Ectodermal cell (in vitro differentiated cells): ENCODE data around the gene RLIM.

Source experiments
- H3K27ac ChIP-seq: 2 replicates; pipeline ENCODE4 v1.7.0; 2013; ENCODE audit warnings: mild to moderate bottlenecking, low read depth, low read length; ENCODE audit not compliant: insufficient read depth, poor library complexity, severe bottlenecking
- H3K27me3 ChIP-seq: 2 replicates; pipeline ENCODE4 v1.7.0; 2013; ENCODE audit warnings: mild to moderate bottlenecking, low read length; ENCODE audit not compliant: insufficient read depth, control insufficient read depth, poor library complexity, severe bottlenecking
- H3K36me3 ChIP-seq: one replicate; pipeline ENCODE4 v1.7.0; 2013; ENCODE audit warnings: low read length; ENCODE audit not compliant: control insufficient read depth, insufficient read depth
- H3K4me1 ChIP-seq: one replicate; pipeline ENCODE4 v1.7.0; 2013; ENCODE audit warnings: low read length; ENCODE audit not compliant: control insufficient read depth, insufficient read depth
- H3K4me3 ChIP-seq: 2 replicates; pipeline ENCODE4 v1.7.0; 2013; ENCODE audit warnings: low read depth, low read length, control low read depth; ENCODE audit not compliant: insufficient read depth
- H3K9me3 ChIP-seq: 2 replicates; pipeline ENCODE4 v1.7.0; 2013; ENCODE audit warnings: mild to moderate bottlenecking, low read length, moderate library complexity; ENCODE audit not compliant: control insufficient read depth
- WGBS, 2 experiments: methylation state at CpG; one replicate each; pipeline ENCODE4 v1.1.7; 2013; ENCODE audit warnings: missing lambda C conversion rate in 2 of 2; 5-methylcytosine and 5-hydroxymethylcytosine counted together

RLIM gene

GRCh38 chrX:74585766-74586165 lies 28.7 kb downstream of the RLIM start:
- Histone ChIP-seq H3K27me3 (no peaks in the 10 kb centered on the region), H3K36me3 (no peaks in the 10 kb centered on the region), H3K9me3 (no peaks in the 10 kb centered on the region), H3K4me1 (no peaks in the 10 kb centered on the region), H3K4me3 (no peak overlapping the region), H3K27ac (no peak overlapping the region)
- 86 to 90% methylated on average over 2 of the region's 2 CpGs for WGBS, 2 experiments

- H3K4me3 ChIP-seq: no peak overlapping the region
- 93 to 94% methylated on average over 3 of the region's 3 CpGs for WGBS, 2 experiments
These were observed 34.7 kb downstream of the RLIM start for GRCh38 chrX:74579597-74580198.

GRCh38 chrX:74578137-74578536 lies 36.3 kb downstream of the RLIM start:
- H3K27me3 ChIP-seq: no peaks in the 10 kb centered on the region
- H3K9me3 ChIP-seq: no peaks in the 10 kb centered on the region
- 92 to 95% methylated on average over 3 of the region's 3 CpGs for WGBS, 2 experiments
- no peak overlapping the region for H3K27ac ChIP-seq
- H3K4me1 ChIP-seq: no peaks in the 10 kb centered on the region
- H3K36me3 ChIP-seq: no peaks in the 10 kb centered on the region
- H3K4me3 ChIP-seq: no peak overlapping the region

More at GRCh38 chrX:74579597-74580198, 34.7 kb downstream of the RLIM start:
- no peaks in the 10 kb centered on the region for H3K27me3 ChIP-seq
- no peaks in the 10 kb centered on the region for H3K4me1 ChIP-seq
- no peaks in the 10 kb centered on the region for H3K36me3 ChIP-seq
- H3K9me3 ChIP-seq: no peaks in the 10 kb centered on the region
- no peak overlapping the region for H3K27ac ChIP-seq

- no peaks in the 10 kb centered on the region for H3K27me3 ChIP-seq
- 100% methylated on average over 2 of the region's 2 CpGs; no CpG with 5 or more reads in 1 of the 2 experiments for WGBS, 2 experiments
- H3K27ac ChIP-seq: no peak overlapping the region
- H3K9me3 ChIP-seq: no peaks in the 10 kb centered on the region
- H3K36me3 ChIP-seq: no peaks in the 10 kb centered on the region
- H3K4me1 ChIP-seq: no peaks in the 10 kb centered on the region
- H3K4me3 ChIP-seq: no peak overlapping the region
These were observed 57.0 kb downstream of the RLIM start for GRCh38 chrX:74557378-74557777.

GRCh38 chrX:74551934-74552333 lies 62.5 kb downstream of the RLIM start:
- Histone ChIP-seq H3K27ac (no peak overlapping the region), H3K9me3 (no peaks in the 10 kb centered on the region), H3K27me3 (no peaks in the 10 kb centered on the region), H3K4me3 (no peak overlapping the region), H3K4me1 (no peaks in the 10 kb centered on the region), H3K36me3 (no peaks in the 10 kb centered on the region)
- WGBS, 2 experiments: 58 to 100% methylated on average over 1 to 2 of the region's 2 CpGs

- 26 to 29% methylated on average over 24 of the region's 24 CpGs for WGBS, 2 experiments
- H3K27me3 ChIP-seq: no peaks in the 10 kb centered on the region
- no peaks in the 10 kb centered on the region for H3K9me3 ChIP-seq
- no peak overlapping the region for H3K27ac ChIP-seq
- H3K4me3 ChIP-seq: no peak overlapping the region
- H3K36me3 ChIP-seq: no peaks in the 10 kb centered on the region
- no peaks in the 10 kb centered on the region for H3K4me1 ChIP-seq
These were observed 64.1 kb downstream of the RLIM start for GRCh38 chrX:74550295-74550802.

GRCh38 chrX:74546984-74547383 lies 67.4 kb downstream of the RLIM start:
- H3K27ac ChIP-seq: no peak overlapping the region
- 94 to 100% methylated on average over 1 of the region's 1 CpG for WGBS, 2 experiments
- H3K4me1 ChIP-seq: no peaks in the 10 kb centered on the region
- no peaks in the 10 kb centered on the region for H3K27me3 ChIP-seq
- H3K36me3 ChIP-seq: no peaks in the 10 kb centered on the region
- H3K4me3 ChIP-seq: no peak overlapping the region
- no peaks in the 10 kb centered on the region for H3K9me3 ChIP-seq

- H3K36me3 ChIP-seq: no peaks in the 10 kb centered on the region
- H3K27me3 ChIP-seq: no peaks in the 10 kb centered on the region
- WGBS, 2 experiments: 86 to 90% methylated on average over 1 of the region's 1 CpG
- no peaks in the 10 kb centered on the region for H3K9me3 ChIP-seq
- H3K4me3 ChIP-seq: no peak overlapping the region
- H3K4me1 ChIP-seq: no peaks in the 10 kb centered on the region
- H3K27ac ChIP-seq: no peak overlapping the region
These were observed 68.4 kb downstream of the RLIM start for GRCh38 chrX:74545880-74546523.

GRCh38 chrX:74540635-74541249 lies 73.7 kb downstream of the RLIM start:
- Histone ChIP-seq H3K27ac (no peak overlapping the region), H3K27me3 (no peaks in the 10 kb centered on the region), H3K9me3 (no peaks in the 10 kb centered on the region), H3K4me3 (no peak overlapping the region), H3K4me1 (peaks cover 8% of the 10 kb centered on the region), H3K36me3 (no peaks in the 10 kb centered on the region)
- 88 to 97% methylated on average over 2 of the region's 2 CpGs for WGBS, 2 experiments

- peak overlapping the region; percentile 35 for H3K4me3 ChIP-seq
- H3K27ac ChIP-seq: peak overlapping the region; percentile 8
- no peaks in the 10 kb centered on the region for H3K9me3 ChIP-seq
- WGBS, 2 experiments: 3 to 14% methylated on average over 21 to 25 of the region's 26 CpGs
- H3K4me1 ChIP-seq: peaks cover 11% of the 10 kb centered on the region
- no peaks in the 10 kb centered on the region for H3K36me3 ChIP-seq
- no peaks in the 10 kb centered on the region for H3K27me3 ChIP-seq
These were observed 77.5 kb downstream of the RLIM start for GRCh38 chrX:74536832-74537371.
